ENCODE measurements around the gene ZBTB40.
A peak's percentile ranks its signal among the peaks of the same experiment; 100 is the strongest.

ZBTB40 gene

DNA sequence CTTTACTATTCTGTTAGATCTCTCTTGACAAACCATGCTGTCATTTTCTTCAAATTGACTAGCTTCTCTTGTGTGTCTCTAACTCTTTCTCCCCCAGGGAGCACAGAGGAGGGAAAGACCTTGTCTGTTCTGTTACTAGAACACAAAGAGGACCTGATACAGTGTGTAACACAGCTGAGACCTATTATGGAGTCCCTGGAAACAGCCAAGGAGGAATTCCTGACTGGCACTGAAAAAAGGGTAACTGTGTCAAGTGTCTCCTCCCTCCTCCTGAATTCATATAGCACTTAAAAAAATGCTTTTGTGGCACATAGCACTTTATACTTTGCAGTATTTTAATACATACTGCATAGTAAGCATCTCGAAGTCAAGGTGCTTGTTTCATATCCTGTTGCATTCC, 50.6 kb downstream of the ZBTB40 start:
- H3K4me1 ChIP-seq (ENCODE audit: control insufficient read depth, insufficient read depth, low read length): peaks cover 10% of the 10 kb centered on the region
- no peak overlapping the region for H3K4me3 ChIP-seq (ENCODE audit: low read depth, low read length)
- CTCF ChIA-PET: interaction anchor here (1.8 kb wide), 1 partner anchor 14 kb away, joined by 7 read pairs; no protein-coding TSS in a partner anchor
- POLR2A ChIA-PET: no interaction called here
- H3K36me3 ChIP-seq (ENCODE audit: control insufficient read depth in 2 of 2, insufficient read depth in 1 of 2, low read length in 2 of 2): peaks cover 0 to 15% of the 10 kb centered on the region in 2 experiments; a peak in 1 of 3 replicates
- TF ChIP-seq, protein P1, sequence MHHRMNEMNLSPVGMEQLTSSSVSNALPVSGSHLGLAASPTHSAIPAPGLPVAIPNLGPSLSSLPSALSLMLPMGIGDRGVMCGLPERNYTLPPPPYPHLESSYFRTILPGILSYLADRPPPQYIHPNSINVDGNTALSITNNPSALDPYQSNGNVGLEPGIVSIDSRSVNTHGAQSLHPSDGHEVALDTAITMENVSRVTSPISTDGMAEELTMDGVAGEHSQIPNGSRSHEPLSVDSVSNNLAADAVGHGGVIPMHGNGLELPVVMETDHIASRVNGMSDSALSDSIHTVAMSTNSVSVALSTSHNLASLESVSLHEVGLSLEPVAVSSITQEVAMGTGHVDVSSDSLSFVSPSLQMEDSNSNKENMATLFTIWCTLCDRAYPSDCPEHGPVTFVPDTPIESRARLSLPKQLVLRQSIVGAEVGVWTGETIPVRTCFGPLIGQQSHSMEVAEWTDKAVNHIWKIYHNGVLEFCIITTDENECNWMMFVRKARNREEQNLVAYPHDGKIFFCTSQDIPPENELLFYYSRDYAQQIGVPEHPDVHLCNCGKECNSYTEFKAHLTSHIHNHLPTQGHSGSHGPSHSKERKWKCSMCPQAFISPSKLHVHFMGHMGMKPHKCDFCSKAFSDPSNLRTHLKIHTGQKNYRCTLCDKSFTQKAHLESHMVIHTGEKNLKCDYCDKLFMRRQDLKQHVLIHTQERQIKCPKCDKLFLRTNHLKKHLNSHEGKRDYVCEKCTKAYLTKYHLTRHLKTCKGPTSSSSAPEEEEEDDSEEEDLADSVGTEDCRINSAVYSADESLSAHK (tag by site-specific recombination; IDR thresholded peaks at IDR 0.05): peak; percentile 99
- TF ChIP-seq ZNF311 (tag by site-specific recombination; IDR thresholded peaks at IDR 0.05; ENCODE audit: borderline replicate concordance) (no peak), ZNF776 (tag by site-specific recombination; IDR thresholded peaks at IDR 0.05; ENCODE audit: borderline replicate concordance) (no peak), ZBTB8A (tag by site-specific recombination; IDR thresholded peaks at IDR 0.05) (no peak), ZSCAN23 (tag by site-specific recombination; IDR thresholded peaks at IDR 0.05) (no peak), ZNF624 (tag by site-specific recombination; IDR thresholded peaks at IDR 0.05) (no peak), ZFP41 (tag by site-specific recombination; IDR thresholded peaks at IDR 0.05; ENCODE audit: borderline replicate concordance) (no peak), ZFHX2 (tag by site-specific recombination; conservative IDR thresholded peaks at IDR 0.05) (no peak), SP2 (tag by site-specific recombination; IDR thresholded peaks at IDR 0.05) (no peak), KLF1 (tag by site-specific recombination; IDR thresholded peaks at IDR 0.05) (no peak), PBX3 (CRISPR knock-in tag; IDR thresholded peaks at IDR 0.05) (no peak), ZNF302 (tag by site-specific recombination; IDR thresholded peaks at IDR 0.05; ENCODE audit: low read depth) (no peak), GLIS1 (tag by site-specific recombination; IDR thresholded peaks at IDR 0.05) (peak; percentile 66)
- no peaks in the 10 kb centered on the region for H3K9me3 ChIP-seq (ENCODE audit: control insufficient read depth, insufficient read depth, low read depth, low read length)
- no peak overlapping the region for H3K27ac ChIP-seq (ENCODE audit: extremely low read depth, low read depth, low read length)

DNA sequence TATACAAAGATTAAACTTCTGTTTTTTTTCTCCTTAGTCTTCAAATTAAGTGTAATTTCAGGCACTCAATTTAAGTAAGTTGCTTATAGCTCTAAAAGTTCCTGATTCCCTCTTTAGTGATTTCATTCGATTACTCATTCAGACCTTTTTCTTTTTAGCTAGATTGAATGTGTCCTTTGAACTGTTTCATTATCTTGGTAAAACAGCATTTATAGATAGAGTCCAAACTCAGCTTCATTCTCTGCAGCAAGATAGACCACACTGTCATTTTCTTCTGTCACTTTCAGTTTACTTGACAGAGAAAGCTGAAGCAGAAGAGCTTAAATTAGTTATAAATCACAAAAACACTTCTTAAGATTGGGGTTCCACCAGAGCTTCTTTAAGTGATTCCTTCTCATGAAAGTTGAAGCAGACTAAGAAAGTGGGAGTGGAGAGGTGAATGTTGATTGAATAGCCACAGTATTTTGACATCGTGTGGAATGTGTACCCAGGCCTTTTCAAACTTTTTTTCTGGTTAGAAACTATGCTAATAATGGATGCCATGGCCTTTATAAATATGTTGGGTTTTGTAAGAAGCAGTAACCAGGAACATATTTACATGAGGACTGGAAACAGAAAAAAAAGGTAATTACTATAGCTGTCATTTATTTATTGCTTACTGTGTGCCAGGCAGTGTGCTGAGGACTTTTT, 52.2 kb downstream of the ZBTB40 start:
- Histone ChIP-seq H3K9me3 (ENCODE audit: control insufficient read depth, insufficient read depth, low read depth, low read length) (no peaks in the 10 kb centered on the region), H3K4me3 (ENCODE audit: low read depth, low read length) (no peak overlapping the region), H3K36me3 (ENCODE audit: control insufficient read depth in 2 of 2, insufficient read depth in 1 of 2, low read length in 2 of 2) (peaks cover 0 to 22% of the 10 kb centered on the region in 2 experiments; a peak in 1 of 3 replicates), H3K4me1 (ENCODE audit: control insufficient read depth, insufficient read depth, low read length) (peaks cover 15% of the 10 kb centered on the region), H3K27ac (ENCODE audit: extremely low read depth, low read depth, low read length) (no peak overlapping the region)
- no peak for TF ChIP-seq ZNF530 (tag by site-specific recombination; IDR thresholded peaks at IDR 0.05; ENCODE audit: low read depth)
- peak; percentile 71 for TF ChIP-seq PRDM1 (tag by site-specific recombination; IDR thresholded peaks at IDR 0.05)
- 0 out of 2 replicates have a peak, but pooled peaks have one; percentile 26 for TF ChIP-seq ZNF664 (tag by site-specific recombination; IDR thresholded peaks at IDR 0.05)
- ChIA-PET POLR2A (no interaction called here), CTCF (interaction anchor here (0.7 to 1.3 kb wide), 2 partner anchors 88 to 90 kb away, joined by 3 to 4 read pairs; no protein-coding TSS in a partner anchor)

DNA sequence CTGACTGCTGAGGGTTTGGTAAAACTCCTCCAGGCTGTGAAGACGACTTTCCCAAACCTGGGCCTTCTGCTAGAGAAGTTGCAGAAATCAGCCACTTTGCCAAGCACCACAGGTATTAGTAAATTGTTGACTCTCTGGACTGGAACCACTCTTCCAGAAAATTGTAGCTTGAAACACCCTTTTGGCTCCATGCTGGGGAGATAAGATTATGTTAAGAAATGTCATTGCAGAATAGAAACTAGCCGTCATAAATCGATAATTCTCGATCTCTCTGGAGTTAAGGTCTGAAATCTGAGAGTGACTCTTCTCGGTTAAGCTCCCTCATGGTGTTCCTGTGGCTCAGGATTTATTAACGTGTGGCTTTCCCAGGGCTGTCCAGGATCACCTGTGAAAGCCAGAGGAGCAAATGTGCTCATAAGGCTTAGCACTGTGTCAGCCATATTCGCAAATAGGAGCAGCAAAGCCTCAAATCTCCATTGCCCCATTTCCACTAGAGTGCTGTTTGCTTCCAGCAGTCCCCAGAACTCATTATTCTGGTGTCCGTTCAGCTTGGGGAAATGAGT, 54.6 kb downstream of the ZBTB40 start:
- ChIA-PET POLR2A (no interaction called here), CTCF (interaction anchor here (0.5 to 1.4 kb wide), 3 partner anchors 8 to 428 kb away, joined by 3 to 7 read pairs (median 4); no protein-coding TSS in a partner anchor)
- H3K36me3 ChIP-seq (ENCODE audit: control insufficient read depth in 2 of 2, insufficient read depth in 1 of 2, low read length in 2 of 2): peaks cover 0 to 45% of the 10 kb centered on the region in 2 experiments; a peak in 2 of 3 replicates
- no peaks in the 10 kb centered on the region for H3K9me3 ChIP-seq (ENCODE audit: control insufficient read depth, insufficient read depth, low read depth, low read length)
- no peak overlapping the region for H3K27ac ChIP-seq (ENCODE audit: extremely low read depth, low read depth, low read length)
- no peak overlapping the region for H3K4me3 ChIP-seq (ENCODE audit: low read depth, low read length)
- H3K4me1 ChIP-seq (ENCODE audit: control insufficient read depth, insufficient read depth, low read length): peaks cover 5% of the 10 kb centered on the region; the same call in 1 of the 2 replicates
- TF ChIP-seq SALL2 (tag by site-specific recombination; IDR thresholded peaks at IDR 0.05; ENCODE audit: borderline replicate concordance) (no peak), IKZF3 (tag by site-specific recombination; IDR thresholded peaks at IDR 0.05) (0 out of 2 replicates have a peak, but pooled peaks have one; percentile 5), ZIC2 (tag by site-specific recombination; IDR thresholded peaks at IDR 0.05) (peak; percentile 94), ZBTB17 (tag by site-specific recombination; IDR thresholded peaks at IDR 0.05) (peak; percentile 66), TSHZ1 (tag by site-specific recombination; IDR thresholded peaks at IDR 0.05; ENCODE audit: borderline replicate concordance) (no peak), TRIM28 (IDR thresholded peaks at IDR 0.05; ENCODE audit: borderline replicate concordance, low read length) (peak; percentile 22; the same call in 1 of the 2 replicates), YY1 (tag by site-specific recombination; IDR thresholded peaks at IDR 0.05) (no peak), SP7 (tag by site-specific recombination; IDR thresholded peaks at IDR 0.05) (peak; percentile 93)
